PC-9 (cell line): ENCODE results near the gene SYCE3.

Source experiments
- EZH2 ChIP-seq: fragments of 200-600 bp; sonication (generic); IDR thresholded peaks from 2 replicates; pipeline ENCODE4 v1.8.0; 2017; ENCODE audit warnings: antibody characterized with exemption, low read depth
- TF ChIP-seq, protein P1 (sequence below): fragments of 200-600 bp; sonication (generic); conservative IDR thresholded peaks from 2 replicates; pipeline ENCODE4 v1.6.1; 2017; ENCODE audit warnings: mixed run types, antibody characterized with exemption, mild to moderate bottlenecking, moderate library complexity

DNA sequence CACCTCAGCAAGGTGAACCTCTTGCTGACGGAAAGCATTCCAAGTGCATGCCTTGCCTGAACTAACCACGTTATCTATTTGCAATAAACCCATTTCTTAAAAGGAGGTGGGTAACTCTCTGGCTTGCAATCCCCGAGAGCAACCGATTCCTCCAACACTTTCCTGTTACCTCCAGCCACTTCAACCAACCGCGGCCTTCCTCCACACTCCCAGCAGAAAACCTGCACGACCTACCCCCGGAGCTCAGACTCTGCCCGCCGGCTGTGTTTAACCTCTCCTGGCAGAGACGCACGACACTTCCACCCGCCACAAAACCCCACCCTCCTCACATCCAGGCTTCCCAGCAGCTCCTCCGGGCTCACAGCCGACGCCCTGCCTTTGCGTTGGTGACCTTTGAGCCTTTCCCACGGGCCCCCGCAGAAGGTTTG lies 38.0 kb downstream of the SYCE3 start:
- TF ChIP-seq, protein P1, sequence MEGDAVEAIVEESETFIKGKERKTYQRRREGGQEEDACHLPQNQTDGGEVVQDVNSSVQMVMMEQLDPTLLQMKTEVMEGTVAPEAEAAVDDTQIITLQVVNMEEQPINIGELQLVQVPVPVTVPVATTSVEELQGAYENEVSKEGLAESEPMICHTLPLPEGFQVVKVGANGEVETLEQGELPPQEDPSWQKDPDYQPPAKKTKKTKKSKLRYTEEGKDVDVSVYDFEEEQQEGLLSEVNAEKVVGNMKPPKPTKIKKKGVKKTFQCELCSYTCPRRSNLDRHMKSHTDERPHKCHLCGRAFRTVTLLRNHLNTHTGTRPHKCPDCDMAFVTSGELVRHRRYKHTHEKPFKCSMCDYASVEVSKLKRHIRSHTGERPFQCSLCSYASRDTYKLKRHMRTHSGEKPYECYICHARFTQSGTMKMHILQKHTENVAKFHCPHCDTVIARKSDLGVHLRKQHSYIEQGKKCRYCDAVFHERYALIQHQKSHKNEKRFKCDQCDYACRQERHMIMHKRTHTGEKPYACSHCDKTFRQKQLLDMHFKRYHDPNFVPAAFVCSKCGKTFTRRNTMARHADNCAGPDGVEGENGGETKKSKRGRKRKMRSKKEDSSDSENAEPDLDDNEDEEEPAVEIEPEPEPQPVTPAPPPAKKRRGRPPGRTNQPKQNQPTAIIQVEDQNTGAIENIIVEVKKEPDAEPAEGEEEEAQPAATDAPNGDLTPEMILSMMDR, result no peak
- no peak for TF ChIP-seq EZH2
